ENCODE data around the gene INPP4B. TPM values are rescaled to one million over a fixed set of nuclear protein-coding genes. Genes with fewer than 3 reads are reported as not detected.

Gene INPP4B
- total RNA-seq, 1 experiment from 2014 or later: 0.07 TPM

DNA sequence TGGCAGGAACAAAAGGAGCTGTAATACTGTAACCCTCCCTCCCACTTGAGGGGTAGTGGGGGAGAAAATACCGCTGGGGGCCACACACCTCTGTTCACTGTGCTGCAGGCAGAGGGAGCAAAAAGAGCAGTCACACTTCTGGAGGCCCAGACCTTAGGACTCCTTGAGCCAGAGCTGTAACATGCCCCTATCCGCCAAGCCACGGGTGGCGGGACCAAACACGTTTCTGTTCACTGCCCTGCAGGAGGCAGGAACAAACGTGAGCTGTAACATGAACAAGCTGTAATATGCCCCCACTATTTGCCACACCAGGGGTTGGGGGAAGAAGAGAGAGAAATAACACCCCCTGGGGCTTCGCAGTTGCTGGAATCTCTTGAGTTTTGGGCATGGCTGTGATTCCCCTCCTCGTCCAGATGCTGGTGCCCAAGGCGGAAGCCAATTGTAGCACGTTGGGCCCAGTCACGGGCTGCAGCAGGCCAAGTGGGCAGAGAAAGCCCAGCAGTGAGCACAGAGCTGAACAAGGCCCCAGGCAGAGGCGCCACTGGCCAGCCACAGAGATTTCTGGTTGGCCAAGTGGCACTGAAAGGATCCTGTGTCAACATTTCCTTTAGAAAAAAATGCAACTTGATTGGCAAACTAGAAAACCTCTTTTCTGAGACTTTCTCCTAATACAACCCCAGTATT, 509.7 kb downstream of the INPP4B start:
- H4K91ac ChIP-seq (ENCODE audit: insufficient read length, low read depth, low read length): no peak overlapping the region
- H3K23ac ChIP-seq (ENCODE audit: insufficient read length, low read depth, low read length): no peak overlapping the region
- DNase-seq: peak; percentile 48
- no peak overlapping the region for H3T11ph ChIP-seq (ENCODE audit: low read length)
- H3K56ac ChIP-seq (ENCODE audit: insufficient read length, low read depth, low read length): no peak overlapping the region
- no peak overlapping the region for H3K14ac ChIP-seq (ENCODE audit: insufficient read depth, low read length)
- no peak for TF ChIP-seq CTCF (conservative IDR thresholded peaks at IDR 0.05)
- Mint-ChIP-seq H3K4me3 (no peak overlapping the region), H3K27me3 (ENCODE audit: low read depth) (no peaks in the 10 kb centered on the region), H3K27ac (no peak overlapping the region; a peak in 1 of 7 replicates), H3K36me3 (ENCODE audit: insufficient read depth in 1 of 3, low read depth in 3 of 3) (peaks cover 0 to 7% (median 0%) of the 10 kb centered on the region in 3 experiments; a peak in 1 of 7 replicates), H3K9me3 (peaks cover 0 to 4% of the 10 kb centered on the region in 2 experiments; a peak in 3 of 5 replicates), H3K4me1 (peaks cover 0 to 6% of the 10 kb centered on the region in 2 experiments; a peak in 1 of 4 replicates)
- no peak overlapping the region for H4K8ac ChIP-seq (replicated peaks; ENCODE audit: insufficient read length, low read depth, low read length)
- no peak overlapping the region for H4K5ac ChIP-seq (ENCODE audit: insufficient read length, low read depth, low read length)
- no peaks in the 10 kb centered on the region for H3K9me3 ChIP-seq (ENCODE audit: control insufficient read depth, low read depth, low read length)
- H2BK15ac ChIP-seq (ENCODE audit: low read depth, low read length): no peak overlapping the region
- no peak overlapping the region for H2AK5ac ChIP-seq (ENCODE audit: insufficient read length, low read length)
- no peak overlapping the region for H2BK12ac ChIP-seq (ENCODE audit: insufficient read length, low read depth, low read length)
- H3K27me3 ChIP-seq (ENCODE audit: insufficient read depth, low read length): no peaks in the 10 kb centered on the region
- H2AFZ ChIP-seq (ENCODE audit: low read length): no peak overlapping the region
- H2BK5ac ChIP-seq (ENCODE audit: insufficient read length, low read length): no peak overlapping the region
- no peak overlapping the region for H3K18ac ChIP-seq (ENCODE audit: insufficient read length, low read depth, low read length)
- no peaks in the 10 kb centered on the region for H3K79me1 ChIP-seq (ENCODE audit: insufficient read depth, low read depth, low read length, poor library complexity, severe bottlenecking)
- no peaks in the 10 kb centered on the region for H3K4me1 ChIP-seq (ENCODE audit: insufficient read depth, low read length)
- no peak overlapping the region for H2BK20ac ChIP-seq (ENCODE audit: low read depth, low read length, poor library complexity, severe bottlenecking)
- no CpG with 5 or more reads among the region's 12 CpGs for WGBS (ENCODE audit: extremely low coverage, insufficient read length, low lambda C conversion rate)
- H3K4ac ChIP-seq (ENCODE audit: low read depth, low read length): no peak overlapping the region
- H3K27ac ChIP-seq (ENCODE audit: insufficient read length, low read depth, low read length): no peak overlapping the region
- no peak overlapping the region for H3K9ac ChIP-seq (ENCODE audit: extremely low read depth, insufficient read length, low read length)
- no peak overlapping the region for H3K4me2 ChIP-seq (ENCODE audit: insufficient read depth, insufficient read length, low read length)
- H4K20me1 ChIP-seq (ENCODE audit: control insufficient read depth, insufficient read depth, insufficient read length): no peaks in the 10 kb centered on the region
- no peak overlapping the region for H2BK120ac ChIP-seq (ENCODE audit: low read depth, low read length, poor library complexity, severe bottlenecking)
- H3K23me2 ChIP-seq (ENCODE audit: insufficient read length, low read depth, low read length, poor library complexity, severe bottlenecking): no peaks in the 10 kb centered on the region
- no peaks in the 10 kb centered on the region for H3K79me2 ChIP-seq (ENCODE audit: insufficient read depth, low read length)

Measured in H9 (cell line).